NCI-H446 (cell line): ENCODE measurements around the gene ABHD12.
"Not testable (repeated sequence)": the region's sequence is repeated elsewhere in the genome, so short reads cannot be mapped to it uniquely, and the experiment has no call there.

Source experiments
- DNase-seq, 2 experiments: peaks; one replicate each; lab custom pipeline; 2025; lab: John Stamatoyannopoulos, UW

The ABHD12 gene

GRCh38 chr20:25277051-25277801, 113.4 kb downstream of the ABHD12 start:
- no peak for DNase-seq

DNA sequence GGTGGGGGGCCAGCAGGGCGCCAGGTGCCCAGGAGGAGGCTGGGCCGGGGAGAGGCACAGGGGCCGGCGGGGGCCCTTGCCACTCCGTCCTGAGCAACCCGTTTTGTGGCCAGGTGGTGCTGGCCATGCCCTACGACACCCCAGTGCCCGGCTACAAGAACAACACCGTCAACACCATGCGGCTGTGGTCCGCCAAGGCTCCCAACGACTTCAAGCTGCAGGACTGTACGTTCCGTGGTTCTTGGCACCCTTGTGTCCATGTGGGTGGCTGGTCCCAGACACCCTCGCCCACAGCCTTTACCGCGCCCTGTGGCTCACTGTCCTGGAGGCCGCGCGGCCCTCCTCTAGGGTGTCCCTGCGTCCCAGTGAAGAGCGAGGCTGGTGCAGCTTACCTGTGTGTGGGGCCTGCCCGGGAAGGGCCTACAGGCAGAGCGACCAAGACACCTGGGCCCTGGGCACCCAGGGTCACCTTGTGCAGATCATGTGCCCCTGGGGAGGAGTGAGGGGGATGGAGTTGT, 114.0 kb downstream of the ABHD12 start:
- no peak for DNase-seq

GRCh38 chr20:25275813-25276532, 114.7 kb downstream of the ABHD12 start:
- no peak for DNase-seq

DNA sequence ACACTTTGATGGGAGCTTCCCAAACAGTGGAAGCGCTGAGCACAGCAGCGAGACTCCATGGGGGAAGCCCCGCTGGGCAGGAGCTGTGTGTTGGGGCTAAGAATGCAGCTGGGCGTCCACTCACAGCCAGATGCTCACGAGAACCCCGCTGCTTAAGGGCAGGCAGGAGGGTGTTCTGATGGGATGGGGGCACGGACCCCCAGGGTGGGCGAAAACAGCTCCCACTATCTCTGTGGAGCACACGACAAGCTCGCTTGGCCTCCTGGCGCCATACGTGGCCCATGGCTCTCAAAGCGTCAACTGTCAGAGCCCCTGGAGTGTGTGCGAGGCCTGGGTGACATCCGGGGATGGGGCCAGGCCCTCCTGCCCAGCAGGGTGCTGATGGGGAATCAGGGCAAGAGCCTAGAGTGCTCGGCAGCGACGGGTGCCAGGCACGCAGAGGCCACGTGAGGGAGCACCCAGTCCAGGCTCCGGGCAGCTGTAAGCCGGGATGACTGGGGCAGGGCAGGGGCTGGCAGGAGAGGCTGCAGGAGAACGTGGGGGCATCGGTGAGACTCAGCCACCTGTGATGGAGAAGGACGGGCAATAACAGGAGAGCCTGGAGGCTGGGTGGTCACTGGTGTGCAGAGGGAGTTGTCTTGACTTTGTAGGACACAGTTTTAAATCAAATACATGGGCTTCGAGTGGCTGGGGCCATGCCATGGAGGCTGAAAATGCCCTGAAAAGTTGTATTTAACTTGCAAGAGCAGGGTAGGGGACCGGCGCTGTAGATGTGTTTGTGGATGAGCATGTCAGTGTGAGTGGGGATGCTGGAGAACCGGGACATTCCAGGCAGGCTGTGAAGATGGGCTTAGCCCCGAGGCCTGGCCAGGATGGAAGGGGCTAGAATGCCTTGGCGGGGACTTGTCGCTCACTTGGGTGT, 115.5 kb downstream of the ABHD12 start:
- no peak for DNase-seq

- no peak for DNase-seq
Measured at GRCh38 chr20:25274481-25274880, 116.2 kb downstream of the ABHD12 start.

DNA sequence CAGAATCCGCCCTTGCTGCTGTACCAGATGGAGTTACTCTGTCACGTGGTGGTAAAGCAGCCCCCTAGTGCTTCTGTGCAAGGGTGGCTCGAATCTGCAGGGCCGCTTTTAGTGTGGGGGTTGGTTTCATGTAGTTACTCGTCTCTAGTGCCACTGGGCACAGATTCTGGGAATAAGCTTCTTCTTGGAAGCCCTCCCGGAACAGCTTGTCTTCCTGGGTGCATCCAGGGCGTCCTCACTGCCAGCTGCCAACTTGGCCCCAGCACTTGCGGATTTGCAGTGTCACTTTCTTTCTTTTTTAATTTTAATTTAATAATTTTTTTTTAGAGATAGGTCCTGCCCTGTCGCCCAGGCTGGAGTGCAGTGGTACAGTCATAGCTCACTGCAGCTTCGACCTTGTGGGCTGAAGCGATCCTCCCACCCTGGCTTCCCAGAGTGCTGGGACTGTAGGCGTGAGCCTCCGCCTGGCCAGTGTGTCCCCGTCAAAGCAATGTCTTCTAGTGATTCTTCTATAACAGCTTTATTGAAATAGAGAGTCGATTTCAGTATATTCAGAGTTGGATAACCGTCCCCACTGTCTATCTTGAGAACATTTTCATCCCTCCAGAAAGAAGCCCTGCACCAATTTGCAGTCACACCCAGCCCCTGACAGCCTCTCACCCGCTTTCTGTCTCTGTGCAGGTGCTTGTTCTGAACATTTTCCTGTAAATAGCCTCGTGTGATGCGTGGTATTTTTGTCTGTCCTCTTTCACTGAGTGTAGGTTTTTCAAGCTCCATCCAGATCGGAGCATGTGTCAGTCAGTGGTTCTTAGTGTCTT, 116.9 kb downstream of the ABHD12 start:
- peak; percentile 78 to 93 for DNase-seq

DNA sequence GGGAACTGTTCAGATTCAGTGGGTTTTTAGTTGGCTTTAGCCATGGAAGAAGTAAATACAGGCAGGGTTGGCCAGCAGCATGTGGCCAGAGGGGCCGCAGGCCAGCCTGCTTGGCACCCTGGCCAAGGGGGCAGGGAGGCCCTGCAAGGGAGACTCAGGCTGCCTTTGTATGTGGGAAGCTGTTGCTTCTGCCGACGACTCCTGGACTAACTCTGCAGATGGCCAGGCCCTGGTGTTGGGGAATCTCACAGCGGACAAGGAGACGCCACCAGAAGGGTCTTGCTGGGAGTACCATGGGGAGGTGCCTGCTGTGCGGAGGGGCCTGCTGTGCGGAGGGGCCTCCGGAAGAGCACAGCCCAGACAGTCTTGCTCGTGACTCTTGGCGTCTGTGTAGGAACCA, 117.6 kb downstream of the ABHD12 start:
- DNase-seq: peak in 1 of 2 experiments; percentile 82

DNA sequence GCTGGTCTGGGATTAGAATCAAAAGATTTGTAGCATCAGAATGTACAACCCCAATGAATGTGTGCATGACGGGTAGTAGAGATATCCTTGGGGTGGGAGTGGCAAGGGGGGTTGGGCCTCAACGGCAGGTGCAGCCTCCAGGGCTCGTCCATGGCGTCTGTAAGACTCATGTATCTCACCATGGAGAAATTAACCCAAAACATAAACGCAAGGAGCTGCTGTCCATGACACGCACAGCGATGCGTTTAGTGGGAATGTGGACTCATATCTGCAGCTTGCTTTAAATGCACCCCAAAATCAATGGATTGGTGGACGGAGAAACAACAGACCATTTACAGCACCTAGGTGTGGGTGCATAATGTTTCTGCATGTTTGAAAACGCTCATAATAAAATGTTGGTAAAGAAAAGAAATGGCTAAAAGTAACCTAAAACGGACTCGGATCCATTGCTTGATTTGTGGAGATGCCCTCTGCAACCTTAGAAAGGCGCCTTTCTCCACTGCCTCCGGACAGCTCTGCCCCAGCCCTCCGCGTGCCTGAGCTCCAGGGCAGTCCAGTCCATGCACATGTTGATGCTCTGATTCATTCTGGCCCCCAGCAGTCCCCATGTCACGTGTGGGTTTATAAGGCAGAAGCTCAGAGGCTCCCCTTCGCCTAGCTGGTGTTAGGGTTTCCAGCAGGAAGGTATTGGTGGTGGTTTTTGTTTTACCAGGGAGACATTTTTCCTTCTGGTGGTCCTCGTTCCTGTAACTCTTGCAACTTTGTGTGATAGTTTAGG, 118.2 kb downstream of the ABHD12 start:
- no peak for DNase-seq

GRCh38 chr20:25271486-25272222, 119.0 kb downstream of the ABHD12 start:
- no peak for DNase-seq

GRCh38 chr20:25270829-25271251, 119.8 kb downstream of the ABHD12 start:
- no peak for DNase-seq

GRCh38 chr20:25269833-25270170, 120.8 kb downstream of the ABHD12 start:
- DNase-seq: no peak

- DNase-seq: no peak
Measured at GRCh38 chr20:25269057-25269832, 121.4 kb downstream of the ABHD12 start.

GRCh38 chr20:25260770-25261437, 129.7 kb downstream of the ABHD12 start:
- not testable (repeated sequence) for DNase-seq

GRCh38 chr20:25259788-25260254, 130.8 kb downstream of the ABHD12 start:
- DNase-seq: no peak

DNA sequence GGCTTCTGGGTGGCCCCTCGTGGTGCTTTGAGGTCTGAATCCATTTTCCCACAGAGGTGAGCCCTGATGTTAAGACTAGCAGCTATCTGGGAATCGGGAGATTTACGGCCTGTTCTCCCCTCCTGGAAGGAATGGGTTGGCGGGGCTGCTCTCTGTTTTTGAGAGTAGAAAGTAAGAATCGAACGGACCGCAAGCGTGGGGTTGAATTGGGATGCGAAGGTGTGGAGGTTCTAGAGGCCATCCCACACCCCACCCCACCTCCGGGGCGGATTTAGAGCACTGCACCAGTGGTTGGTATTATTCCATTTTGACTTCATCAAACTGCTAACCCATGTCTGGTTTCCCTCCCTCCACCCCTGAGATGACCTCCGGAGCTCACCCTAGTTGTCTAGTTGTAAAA, 131.3 kb downstream of the ABHD12 start:
- DNase-seq: no peak

DNA sequence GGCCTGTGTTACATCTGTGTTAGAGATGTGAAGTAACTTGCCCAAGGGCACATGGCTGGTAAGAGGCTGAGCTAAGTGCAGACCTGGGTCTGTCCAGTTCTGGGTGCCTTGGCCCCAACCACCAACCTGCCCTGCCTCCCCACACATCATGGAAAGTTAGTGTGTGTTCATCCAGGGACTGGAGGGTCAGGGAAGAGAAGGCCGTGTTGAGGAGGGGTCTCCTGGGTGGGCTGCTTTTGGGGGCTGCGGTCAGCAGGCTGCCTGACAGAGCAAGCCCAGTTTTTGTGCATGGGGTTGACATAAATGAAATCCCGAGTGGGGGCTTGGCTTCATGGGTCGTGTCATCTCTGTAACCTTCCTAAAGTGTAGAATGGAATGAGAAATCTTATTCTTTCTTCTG, 131.8 kb downstream of the ABHD12 start:
- no peak for DNase-seq

DNA sequence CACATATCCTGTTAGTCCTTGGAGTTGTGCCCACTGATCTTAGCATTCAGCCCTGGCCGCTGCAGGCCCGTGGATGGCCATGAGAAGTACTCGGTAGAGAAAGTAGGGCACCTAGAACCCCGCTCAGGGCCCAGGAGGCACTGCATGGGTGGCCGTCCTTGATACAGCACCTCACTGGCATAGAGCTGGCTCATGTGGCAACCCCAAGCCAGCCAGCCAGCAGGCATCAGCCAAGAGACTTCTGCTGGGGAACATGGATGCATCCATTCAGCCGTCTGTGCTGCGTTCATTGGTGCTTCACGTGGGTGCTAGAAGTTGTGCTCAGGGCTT, 132.2 kb downstream of the ABHD12 start:
- DNase-seq: no peak

DNA sequence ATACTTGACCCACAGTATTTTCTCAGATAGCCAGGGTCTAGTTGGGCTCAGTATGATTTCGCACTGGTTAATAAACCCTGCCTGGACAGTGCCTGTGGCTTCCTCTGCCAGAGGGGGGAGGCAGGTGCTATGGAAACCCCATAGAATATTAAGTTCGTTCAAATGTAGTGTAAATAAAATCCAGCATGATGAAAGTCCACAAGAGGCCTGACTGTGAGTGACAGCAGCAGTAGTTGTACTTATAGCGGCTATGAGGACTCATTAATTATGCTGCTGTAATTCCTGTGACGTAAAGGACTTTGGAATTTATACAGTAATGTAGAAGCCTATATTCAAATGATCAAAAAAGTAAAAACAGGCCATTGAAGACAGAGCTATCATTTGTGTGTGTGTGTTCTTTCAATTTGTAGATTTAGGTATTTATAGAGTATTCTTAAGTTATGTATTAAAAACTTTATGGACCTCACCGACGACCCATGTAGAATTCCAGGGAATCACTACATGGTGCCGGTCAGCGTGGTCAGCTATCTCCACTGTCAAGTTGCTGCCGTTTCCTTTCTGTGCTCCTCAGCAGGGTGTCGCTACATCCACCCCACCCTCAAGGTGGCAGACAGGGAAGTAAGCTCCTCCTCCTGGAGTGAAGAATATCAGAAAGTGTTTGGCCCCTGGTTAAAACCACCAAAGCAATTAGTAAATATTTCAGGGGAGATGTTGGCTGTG, 132.7 kb downstream of the ABHD12 start:
- DNase-seq: no peak
